ENCODE data around the gene NLRP1.
"Not testable (repeated sequence)": the region's sequence is repeated elsewhere in the genome, so short reads cannot be mapped to it uniquely, and the experiment has no call there.

Gene NLRP1

DNA sequence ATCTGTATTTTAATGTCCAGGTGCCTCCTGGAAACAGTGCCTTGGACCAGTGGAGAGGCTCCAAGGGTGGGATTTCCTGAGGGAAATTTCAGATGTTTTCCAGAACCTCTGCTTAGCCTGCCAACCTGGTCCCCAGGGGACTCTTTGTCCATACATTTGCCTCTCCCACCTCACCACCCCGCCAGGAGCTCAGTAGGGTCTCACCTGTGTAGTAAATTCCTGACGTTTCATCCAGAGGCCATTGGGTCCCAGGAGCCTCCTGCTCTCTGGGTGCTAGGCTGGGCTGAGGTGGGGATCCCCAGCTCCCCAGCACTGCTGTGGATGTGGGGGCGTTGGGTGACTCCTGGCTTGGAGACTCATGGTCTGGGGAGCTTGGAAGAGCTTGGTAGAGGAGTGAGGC lies 2.7 kb downstream of the NLRP1 start:
- H3K4me3 ChIP-seq (ENCODE audit: low read length) = no peak overlapping the region
- no peak for TF ChIP-seq ZNF274 (IDR thresholded peaks at IDR 0.05; ENCODE audit: low read depth, low read length)

DNA sequence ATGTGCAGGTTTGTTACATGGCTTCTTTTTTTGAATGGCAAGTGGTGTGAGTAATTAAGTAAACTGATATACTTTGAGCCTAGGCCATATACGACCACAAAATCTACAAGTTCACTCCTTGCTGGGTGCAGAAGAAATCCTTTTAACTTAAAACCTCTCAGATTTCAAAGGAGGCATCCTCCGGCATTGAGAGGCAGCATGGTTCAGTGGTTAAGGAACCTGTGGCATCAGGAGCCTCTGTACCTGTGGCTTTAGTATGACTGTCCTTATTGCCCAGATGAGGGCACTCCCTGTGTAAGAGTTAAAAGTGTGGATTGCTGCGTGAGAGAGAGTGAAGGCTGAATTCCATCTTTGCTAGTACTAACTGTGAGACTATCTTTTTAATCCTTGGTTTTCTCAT lies 3.3 kb downstream of the NLRP1 start:
- no peak overlapping the region for H3K4me3 ChIP-seq (ENCODE audit: low read length)
- no peak for TF ChIP-seq ZNF274 (IDR thresholded peaks at IDR 0.05; ENCODE audit: low read depth, low read length)

DNA sequence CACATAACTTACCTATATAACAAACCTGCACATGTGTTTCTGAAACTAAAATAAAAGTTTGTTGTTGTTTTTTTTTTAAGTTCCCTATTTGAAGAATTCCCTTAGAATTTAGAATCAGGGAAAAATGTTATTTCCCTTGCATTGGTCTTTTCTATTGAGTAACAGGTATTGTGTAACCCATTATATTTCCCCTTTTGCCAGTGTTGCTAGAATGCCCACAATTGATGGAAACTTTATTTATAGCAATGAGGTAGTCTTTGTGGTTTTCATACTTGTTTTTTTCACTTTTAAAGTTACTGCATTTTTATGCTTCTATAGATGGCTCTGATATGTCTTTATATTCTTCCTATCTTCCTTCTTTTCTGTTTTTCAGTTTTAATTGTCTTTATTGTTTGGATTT lies 3.9 kb downstream of the NLRP1 start:
- no peak overlapping the region for H3K4me3 ChIP-seq (ENCODE audit: low read length)
- no peak for TF ChIP-seq ZNF274 (IDR thresholded peaks at IDR 0.05; ENCODE audit: low read depth, low read length)

DNA sequence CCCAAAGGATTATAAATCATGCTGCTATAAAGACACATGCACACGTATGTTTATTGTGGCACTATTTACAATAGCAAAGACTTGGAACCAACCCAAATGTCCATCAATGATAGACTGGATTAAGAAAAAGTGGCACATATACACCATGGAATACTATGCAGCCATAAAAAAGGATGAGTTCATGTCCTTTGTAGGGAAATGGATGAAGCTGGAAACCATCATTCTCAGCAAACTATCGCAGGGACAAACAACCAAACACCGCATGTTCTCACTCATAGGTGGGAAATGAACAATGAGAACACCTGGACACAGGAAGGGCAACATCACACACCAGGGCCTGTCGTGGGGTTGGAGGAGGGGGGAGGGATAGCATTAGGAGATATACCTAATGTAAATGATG lies 5.5 kb downstream of the NLRP1 start:
- not testable (repeated sequence) for H3K4me3 ChIP-seq (ENCODE audit: low read length)

DNA sequence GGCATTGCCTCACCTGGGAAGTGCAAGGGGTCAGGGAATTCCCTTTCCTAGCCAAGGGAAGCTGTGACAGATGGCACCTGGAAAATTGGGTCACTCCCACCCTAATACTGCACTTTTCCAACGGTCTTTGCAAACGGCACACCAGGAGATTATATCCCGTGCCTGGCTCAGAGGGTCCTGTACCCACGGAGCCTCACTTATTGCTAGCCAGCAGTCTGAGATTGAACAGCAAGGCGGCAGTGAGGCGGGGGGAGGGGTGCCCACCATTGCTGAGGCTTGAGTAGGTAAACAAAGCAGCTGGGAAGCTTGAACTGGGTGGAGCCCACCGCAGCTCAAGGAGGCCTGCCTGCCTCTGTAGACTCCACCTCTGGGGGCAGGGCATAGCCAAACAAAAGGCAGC lies 11.3 kb downstream of the NLRP1 start:
- not testable (repeated sequence) for H3K4me3 ChIP-seq (ENCODE audit: low read length)

DNA sequence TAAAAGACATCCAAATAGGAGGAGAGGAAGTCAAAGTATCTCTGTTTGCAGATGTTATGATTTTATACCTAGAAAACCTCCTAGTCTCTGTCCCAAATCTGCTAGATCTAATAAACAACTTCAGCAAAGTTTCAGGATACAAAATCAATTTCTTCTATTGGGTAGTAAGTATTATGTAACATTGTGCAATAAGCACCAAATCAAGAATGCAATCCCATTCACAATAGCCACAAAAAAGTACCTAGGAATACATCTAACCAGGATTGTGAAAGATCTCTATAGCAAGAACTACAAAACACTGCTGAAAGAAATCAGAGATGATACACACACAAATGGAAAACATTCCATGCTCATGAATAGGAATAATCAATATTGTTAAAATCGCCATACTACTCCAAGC lies 13.0 kb downstream of the NLRP1 start:
- TF ChIP-seq ZNF274 (IDR thresholded peaks at IDR 0.05; ENCODE audit: low read depth, low read length) = no peak
- no peak overlapping the region for H3K4me3 ChIP-seq (ENCODE audit: low read length)

DNA sequence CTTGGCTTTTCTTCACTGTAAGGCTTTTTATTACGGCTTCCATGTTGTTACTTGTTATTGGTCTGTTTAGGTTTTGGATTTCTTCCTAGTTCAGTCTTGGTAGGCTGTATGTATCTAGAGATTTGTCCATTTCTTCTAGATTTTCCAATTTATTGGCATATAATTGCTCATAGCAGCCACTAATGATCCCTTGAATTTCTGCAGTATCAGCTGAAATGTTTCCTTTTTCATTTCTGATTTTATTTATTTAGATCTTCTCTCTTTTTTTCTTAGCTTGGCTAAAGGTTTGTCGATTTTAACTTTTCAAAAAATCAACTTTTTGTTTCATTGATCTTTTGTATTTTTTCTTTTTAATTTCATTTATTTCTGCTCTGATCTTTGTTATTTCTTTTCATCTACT lies 18.5 kb downstream of the NLRP1 start:
- no peak overlapping the region for H3K4me3 ChIP-seq (ENCODE audit: low read length)
- no peak for TF ChIP-seq ZNF274 (IDR thresholded peaks at IDR 0.05; ENCODE audit: low read depth, low read length)

DNA sequence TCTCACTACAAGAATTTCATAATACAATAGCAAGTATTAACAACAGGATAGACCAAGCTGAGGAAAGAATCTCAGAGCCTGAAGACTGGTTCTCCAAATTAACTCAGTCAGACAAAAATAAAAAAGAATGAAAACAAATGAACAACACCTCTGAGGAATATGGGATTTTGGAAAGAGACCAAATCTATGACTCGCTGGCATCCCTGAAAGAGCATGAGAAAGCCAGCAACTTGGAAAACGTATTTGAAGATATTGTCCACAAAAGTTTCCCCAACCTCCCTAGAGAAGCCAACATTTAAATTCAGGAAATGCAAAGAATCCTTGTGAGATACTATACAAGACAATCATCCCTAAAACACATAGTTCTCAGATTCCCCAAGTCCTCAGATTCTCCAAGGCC lies 20.9 kb downstream of the NLRP1 start:
- H3K4me3 ChIP-seq (ENCODE audit: low read length) = no peak overlapping the region
- no peak for TF ChIP-seq ZNF274 (IDR thresholded peaks at IDR 0.05; ENCODE audit: low read depth, low read length)

DNA sequence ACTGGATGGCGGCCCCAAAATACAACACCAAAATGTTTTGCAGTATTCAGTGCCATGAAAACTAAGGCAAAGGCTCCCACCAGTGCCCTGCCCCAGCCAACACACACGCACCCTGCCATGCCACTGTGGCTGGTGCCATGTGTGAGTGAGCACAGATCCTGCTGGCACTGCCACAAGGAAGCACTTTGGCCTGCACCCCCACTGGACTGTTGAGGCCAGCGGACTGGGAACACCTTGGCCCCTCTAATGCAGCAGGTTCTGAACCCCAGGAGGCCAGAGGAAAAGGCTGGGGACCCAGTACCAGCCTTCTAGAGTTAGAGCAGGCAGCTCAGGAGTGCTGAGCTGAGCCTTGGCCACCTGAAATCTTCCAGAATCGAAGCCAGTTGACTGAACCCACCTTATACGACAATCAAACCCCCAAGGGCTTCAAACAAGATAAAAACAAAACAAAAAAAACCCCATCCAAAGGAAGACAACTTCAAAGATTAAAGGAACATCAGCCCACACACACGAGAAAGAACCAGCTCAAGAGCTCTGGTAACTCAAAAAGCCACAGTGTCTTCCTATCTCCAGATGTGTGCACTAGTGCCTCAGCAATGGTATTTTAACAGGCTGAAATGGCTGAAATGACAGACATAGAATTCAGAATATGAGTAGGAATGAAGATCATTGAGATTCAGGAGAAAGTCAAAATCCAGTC lies 21.5 kb downstream of the NLRP1 start:
- TF ChIP-seq ZNF274 (IDR thresholded peaks at IDR 0.05; ENCODE audit: low read depth, low read length) = no peak
- H3K4me3 ChIP-seq (ENCODE audit: low read length) = no peak overlapping the region

DNA sequence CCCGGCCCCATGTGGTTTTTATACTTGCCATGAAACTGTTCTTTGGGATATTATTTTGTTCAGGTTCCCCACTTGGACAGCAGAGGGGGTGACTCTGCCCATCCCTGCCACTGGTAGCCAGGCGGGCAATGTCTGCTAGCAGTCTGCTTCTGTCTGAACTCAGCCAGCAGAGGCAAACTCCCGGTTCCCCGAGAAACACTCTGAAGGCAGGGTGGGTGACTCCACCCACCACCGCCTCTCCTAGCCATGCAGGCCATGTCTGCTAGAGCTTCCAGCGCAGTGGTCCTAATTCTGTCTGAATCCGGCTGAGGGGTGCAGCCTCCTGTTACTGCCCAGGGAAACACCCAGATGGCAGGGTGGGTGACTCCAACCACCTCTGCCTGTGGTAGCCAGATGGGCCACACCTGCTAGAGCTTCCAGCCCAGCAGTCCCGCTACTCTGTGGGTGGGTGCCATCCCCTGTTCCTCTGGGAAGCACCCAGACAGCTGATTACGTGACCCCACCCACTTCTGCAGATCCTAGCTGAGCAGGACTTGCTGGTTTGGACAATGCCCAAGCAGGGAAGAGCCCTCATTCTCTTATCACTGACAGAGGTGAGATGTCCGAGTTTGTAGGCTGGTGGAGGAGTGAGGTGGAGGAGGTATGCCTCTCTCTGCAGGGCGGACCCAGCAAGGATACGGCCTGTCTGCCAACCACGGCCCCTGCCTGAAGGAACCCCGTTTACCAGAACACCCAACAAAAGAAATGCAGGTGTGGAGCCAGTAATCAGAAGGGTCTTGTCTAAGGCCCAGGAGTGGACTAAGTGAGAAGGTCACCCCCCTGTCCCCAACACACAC lies 22.4 kb downstream of the NLRP1 start:
- TF ChIP-seq ZNF274 (IDR thresholded peaks at IDR 0.05; ENCODE audit: low read depth, low read length) = no peak
- no peak overlapping the region for H3K4me3 ChIP-seq (ENCODE audit: low read length)

DNA sequence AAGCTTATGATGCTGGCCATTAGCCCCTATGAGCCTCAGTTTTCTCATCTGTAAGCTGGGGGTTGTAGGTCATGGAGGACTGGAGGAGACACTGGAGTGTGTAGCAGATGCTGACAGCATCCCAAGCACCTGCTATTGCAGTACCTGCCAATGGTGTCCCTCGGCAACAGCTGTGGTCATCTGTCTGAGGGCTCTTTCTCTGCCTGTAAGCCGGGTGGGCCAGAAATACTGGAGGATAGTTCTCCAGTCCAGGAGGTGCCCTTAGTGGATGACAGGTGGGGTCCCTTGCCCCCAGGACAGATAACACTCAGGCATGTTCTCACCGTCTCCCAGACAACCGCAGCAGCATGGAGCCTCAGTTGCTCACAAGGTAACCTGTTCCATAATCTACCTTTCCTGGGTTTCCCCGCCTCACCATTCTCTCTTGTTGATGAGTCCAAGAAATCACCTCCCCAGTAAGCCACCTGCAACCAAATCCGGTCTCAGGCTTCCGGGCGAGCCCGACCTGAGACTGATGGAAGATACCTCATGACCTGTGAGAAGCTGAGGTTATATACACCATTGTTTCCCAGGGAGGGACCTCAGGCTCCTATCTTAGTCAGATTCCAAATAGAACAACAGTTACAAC lies 23.8 kb downstream of the NLRP1 start:
- H3K4me3 ChIP-seq (ENCODE audit: low read length) = no peak overlapping the region
- TF ChIP-seq ZNF274 (IDR thresholded peaks at IDR 0.05; ENCODE audit: low read depth, low read length) = no peak

DNA sequence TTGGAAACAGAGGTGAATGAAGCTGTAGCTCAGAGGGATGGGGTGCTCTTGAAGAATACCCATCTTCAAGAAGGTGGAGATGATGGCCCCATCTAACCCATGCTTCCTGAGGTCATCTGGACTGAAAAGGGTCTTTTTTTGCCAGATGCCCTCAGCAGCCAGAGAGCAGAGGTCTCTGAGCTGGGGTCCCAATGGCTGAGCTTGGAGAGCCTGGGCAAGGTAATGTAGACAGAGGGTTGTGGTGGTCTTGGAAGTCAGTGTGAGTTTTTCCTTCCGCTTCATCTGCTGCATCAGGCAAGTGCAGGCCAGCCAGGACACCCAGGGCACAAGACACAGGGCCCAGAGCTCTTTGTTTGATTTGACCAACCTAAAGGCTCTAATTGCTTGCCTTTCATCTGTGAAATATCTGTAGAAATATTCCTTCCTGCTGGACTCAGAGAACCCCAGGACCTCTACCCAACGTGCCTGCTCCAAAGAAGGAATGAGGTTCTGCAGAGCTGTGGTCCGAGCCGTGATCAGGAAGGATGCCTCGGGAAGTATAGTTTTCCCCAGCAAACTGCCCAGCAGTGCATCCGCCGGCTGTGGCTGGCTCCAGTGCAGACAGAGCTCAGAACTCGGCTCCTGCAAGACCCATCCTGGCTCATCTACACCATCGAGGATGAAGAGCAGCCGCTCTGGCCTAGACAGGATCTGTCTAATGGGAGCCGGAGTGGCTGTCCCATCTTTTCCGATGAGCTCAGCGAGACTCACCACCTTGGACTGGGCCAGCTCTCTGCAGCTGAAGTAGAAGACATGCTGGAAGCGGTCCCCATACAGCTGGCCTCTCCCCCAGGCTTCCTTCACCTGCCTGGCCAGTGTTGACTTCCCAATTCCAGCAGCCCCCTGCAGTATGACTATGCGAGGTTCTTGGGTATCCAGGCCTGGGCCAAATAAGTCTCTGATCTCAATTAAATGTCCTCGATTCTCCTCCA lies 25.2 kb downstream of the NLRP1 start:
- H3K4me3 ChIP-seq (ENCODE audit: low read length) = no peak overlapping the region
- TF ChIP-seq ZNF274 (IDR thresholded peaks at IDR 0.05; ENCODE audit: low read depth, low read length) = no peak

DNA sequence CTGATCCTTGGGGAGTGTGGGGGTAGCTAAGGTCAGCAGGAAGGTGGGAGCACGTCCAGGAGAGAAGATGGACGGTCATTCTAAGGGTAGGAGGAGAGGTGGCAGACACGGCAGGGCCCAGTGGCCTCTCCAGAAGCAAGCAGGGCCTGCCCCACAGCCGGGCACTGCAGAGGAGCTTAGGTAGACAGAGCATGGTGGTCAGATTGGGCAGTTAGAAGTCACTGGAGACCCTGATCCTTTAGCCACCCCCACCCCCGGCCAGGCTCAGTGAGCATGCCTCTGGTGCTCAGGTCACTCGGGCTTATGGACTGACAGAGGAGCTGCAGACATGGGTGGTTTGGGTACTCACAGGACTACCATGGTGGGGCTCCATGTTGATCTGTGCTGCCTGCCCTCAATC lies 26.3 kb downstream of the NLRP1 start:
- no peak overlapping the region for H3K4me3 ChIP-seq (ENCODE audit: low read length)
- TF ChIP-seq ZNF274 (IDR thresholded peaks at IDR 0.05; ENCODE audit: low read depth, low read length) = no peak

DNA sequence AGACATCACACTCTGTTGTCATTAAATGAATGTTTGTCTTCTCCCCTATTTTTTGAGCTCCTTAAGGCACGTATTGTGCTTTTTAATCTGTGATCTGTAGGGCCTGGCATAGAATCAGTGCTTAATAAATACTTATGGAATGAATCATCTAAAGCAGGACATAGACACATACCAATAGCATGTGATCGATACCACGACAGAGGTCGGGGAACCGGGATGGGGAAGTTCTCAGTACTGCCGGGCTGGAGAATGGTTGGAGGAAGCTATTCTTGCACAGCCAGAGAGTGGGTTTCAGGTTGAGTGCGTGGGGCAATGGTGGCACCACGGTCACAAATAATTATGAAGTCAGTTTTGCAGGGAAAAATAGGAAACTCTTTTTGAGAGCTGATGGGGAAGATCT lies 26.8 kb downstream of the NLRP1 start:
- TF ChIP-seq ZNF274 (IDR thresholded peaks at IDR 0.05; ENCODE audit: low read depth, low read length) = no peak
- no peak overlapping the region for H3K4me3 ChIP-seq (ENCODE audit: low read length)
